Activated CD4-positive, alpha-beta T cell treated with anti-CD3 and anti-CD28 coated beads, Interleukin-2, amount 50 U/mL, for 48 hours (primary cell): ENCODE data around the gene MED29.

Experiments
- DNase-seq, 2 experiments: peaks; one replicate each; pipeline ENCODE4 v3.0.0-alpha.2; 2020

Gene MED29

DNA sequence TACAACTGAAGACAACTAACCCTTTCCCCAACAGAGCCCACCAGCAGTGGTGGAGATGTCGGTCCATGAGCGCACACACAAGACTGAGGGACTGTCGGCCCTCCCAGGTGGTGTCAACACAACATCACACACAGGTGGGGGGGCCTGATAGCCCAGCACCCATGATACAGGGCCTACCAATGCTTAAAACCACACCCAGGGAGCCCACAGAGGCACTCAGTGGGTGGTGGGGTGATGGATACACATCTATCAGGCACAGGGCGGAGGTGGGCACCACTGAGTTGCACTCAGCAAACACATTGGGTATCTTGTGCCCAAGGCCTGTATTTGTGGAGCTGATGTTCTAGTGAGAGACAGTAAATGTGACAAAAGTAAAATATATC is 8.5 kb downstream of the MED29 start:
- DNase-seq: no peak

DNA sequence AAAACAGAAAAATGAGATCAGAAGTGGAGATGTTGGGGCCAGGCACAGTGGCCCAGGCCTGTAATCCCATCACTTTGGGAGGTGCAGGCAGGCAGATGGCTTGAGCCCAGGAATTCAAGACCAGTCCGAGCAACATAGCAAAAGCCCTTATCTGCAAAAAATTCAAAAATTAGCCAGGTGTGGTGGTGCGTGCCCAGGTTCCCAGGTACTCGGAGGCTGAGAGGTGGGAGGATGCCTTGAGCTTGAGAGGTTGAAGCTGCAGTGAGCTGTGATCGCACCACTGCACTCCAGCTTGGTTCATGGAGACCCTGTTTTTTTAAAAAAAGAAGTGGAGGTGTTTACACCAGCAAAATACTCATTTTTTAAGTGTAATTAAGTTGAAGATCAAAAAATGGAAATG is 8.9 kb downstream of the MED29 start:
- no peak for DNase-seq

DNA sequence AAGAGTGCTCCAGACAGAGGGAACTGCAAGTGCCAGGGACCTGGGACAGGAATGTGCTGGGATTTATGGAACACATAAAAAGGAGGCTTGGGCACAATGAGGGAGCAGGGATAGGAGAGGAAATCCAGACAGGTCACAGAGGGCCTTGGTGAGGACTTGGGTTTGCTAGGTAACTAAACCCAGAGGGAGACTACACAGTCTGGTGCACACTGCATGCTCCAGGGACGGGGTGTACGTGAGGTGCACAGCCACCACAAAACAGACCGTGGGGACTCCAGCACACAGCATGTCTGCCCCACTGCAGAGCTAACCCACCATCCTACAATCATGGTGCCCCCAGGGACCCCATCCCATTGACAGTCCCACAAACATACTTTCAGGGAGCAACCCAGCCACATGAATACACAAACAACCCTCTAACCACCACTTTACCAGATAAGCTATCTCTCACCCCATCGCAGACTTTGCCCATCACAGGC is 9.9 kb downstream of the MED29 start:
- DNase-seq: no peak

DNA sequence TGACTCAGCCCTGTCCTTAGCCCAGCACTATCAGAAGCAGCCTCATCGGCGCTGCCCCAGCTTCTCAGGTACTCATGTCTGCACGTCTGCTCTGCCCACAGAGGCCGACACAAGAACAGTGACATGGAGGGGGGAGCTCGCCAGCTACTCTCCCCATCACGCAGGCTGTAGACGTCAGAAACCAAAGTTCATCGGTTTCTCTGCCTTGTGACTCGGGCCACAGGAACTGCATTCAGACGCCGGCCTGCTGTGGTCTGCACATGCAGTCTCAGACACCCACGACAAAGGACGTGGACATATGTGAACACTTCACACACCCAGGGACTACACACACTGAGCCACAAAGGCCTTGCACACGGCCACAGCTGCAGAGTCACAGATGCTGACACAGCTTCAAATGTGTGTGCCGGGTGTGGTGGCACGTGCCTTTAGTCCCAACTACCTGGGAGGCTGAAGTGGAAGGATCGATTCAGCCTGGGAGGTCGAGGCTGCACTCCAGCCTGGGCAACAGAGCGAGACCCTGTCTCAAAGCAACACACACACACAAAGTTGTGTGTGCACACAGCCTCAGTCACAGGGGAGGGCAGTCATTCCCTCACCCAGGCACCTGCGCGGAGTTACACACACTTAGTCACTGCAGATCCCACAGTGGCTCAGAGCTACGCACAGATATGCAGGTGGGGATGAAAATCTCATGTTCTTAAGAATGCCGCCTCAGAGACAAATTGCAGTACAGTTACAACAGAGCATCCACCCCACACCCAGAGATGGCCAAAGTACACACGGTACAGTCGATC is 10.6 kb downstream of the MED29 start:
- peak; percentile 84 to 87 for DNase-seq

DNA sequence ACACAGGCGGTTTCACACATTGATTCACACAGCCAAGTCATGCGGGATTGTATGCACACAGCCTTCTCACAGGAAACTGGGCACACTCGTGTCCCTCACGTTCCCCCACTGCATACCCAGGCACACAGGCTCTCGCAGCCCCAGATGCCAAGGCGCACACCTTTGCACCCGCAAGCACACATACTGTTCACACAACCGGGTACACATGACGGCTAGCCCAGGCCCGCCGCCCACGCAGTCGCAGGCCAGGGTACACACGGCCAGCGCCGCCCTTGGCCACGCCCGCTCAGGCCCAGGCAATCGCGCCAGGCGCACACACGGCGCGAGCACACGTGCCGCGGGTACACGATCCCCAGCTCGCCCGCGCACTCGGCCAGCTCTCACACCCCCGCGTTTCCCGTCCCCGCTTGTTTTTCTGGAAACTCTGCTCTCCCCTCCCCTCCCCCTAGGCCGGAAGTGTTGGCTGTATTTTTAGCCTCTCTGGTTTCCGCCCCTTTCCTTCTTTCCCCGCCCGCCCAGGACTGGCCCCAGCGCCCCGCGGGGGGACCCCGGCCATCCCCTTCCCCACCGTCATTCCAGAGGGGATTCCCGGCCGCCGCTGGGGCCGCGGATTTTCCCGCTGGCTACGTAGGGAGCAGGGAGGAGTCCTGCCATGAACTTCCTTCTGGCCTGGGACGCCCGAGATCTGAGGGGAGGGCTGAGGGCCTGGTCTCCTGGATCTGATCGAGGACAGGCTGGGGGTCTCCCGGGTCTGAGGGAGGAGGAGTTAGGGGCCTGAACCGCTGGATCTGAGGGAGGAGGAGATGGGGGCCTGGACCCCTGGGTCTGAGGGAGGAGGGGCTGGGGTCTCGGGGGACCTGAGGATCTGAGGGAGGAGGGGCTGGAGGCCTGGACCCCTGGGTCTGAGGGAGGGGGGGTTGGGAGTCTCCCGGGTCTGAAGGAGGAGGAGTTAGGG is 11.4 kb downstream of the MED29 start:
- peak; percentile 92 to 93 for DNase-seq

DNA sequence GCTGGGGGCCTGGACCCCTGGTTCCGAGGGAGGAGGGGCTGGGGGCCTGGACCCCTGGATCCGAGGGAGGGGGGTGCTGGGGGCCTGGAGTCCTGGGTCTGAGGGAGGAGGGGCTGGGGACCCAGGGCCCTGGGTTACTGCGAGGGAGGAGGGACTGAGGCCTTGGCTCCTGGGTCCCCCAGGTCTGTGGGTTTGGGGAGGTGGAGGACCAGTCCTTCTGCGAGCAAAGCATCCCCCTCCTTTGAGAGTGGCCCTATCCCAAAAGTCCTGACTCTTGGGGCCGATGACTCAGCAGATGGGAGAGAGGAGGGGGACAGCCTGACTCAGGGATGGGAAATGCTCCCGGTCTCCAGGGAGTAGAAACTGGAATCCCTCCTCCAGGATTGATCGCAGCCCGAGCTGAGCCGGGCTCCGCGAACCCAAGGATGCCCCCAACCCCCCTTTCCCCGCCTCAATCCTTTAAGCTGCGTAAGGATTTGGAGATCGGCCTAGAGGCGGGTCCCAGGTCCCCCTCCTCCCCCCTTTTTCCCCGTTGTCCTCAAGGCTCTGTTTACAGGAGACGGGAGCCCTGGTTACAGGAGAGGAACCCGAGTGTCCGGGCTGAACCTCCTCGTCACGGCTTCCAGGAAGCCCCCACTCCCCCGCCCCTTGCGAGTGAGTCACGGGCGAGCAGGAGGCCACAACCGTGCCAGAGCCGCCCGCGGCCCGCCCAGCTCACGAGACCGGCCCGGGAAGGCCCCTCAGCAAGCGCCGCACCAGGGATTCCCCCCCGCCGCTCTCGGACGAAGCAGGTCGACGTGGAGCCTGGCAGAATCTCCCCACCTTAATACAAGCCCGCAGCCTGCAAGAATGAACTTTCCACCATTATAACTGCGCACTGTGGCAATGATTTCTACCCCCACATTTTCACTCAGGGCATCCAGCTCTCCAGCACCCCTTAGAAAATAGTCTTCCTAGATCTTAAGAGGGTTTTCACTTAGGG is 12.4 kb downstream of the MED29 start:
- peak; percentile 96 to 97 for DNase-seq

DNA sequence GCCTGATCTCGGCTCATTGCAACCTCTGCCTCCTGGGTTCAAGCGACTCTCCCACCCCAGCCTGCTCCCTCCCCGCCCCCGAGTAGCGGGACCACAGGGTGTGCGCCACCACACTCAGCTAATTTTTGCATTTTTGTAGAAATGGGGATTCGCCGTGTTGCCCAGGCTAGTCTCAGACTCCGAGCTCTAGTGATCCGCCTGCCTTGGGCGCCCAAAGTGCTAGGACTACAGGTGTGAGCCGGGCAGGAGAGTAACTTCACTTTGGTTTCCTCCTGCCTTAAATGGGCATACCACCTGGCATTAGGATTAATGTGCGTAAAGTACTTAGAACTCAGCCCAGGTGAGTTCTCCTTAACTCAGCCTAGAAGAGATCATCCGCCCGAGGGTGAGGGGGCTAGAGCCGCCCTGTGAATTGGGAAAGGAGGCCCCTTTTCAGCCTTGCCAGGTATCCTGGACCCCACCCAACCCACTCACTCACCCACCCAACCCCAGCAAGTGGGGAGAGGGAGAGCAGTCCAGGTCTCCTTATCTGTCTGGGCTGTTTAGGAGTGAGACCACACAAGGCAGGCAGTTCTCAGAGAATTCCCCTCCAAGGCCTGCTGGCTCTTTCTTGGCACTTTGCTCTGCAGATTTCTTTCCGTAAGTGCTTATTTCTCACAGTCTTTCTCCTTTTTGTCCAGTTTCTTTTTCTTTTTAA is 14.2 kb downstream of the MED29 start:
- no peak for DNase-seq

DNA sequence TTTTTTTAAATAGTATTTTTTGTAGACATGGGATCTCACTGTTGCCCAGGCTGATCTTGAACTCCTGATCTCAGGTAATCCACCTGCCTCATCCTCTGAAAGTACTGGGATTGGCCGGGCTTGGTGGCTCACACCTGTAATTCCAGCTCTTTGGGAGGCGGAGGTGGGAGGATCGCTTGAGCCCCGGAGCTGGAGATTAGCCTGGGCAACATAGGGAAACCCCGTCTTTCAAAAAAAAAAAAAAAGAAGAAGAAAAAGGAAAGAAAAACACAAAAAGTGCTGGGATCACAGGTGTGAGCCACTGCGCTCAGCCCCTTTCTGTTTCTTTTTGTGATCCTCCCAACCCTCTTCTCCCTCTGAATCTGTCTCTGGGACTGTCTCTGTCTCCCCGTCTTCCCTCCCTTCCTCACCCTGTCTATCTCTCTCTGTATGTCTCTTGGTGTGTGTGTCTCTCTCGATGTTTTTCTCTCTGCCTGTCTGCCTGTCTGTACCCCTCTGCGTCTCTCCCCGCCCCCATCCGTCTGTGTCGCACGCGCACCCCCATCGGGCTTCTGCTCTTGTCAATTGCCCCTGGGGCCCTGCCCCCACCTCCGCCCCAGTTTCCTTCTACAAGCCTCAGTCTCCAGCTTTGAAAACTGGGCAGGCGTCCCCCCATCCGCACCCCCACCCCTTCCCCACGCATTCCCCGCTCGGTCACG is 14.9 kb downstream of the MED29 start:
- peak; percentile 87 to 90 for DNase-seq

DNA sequence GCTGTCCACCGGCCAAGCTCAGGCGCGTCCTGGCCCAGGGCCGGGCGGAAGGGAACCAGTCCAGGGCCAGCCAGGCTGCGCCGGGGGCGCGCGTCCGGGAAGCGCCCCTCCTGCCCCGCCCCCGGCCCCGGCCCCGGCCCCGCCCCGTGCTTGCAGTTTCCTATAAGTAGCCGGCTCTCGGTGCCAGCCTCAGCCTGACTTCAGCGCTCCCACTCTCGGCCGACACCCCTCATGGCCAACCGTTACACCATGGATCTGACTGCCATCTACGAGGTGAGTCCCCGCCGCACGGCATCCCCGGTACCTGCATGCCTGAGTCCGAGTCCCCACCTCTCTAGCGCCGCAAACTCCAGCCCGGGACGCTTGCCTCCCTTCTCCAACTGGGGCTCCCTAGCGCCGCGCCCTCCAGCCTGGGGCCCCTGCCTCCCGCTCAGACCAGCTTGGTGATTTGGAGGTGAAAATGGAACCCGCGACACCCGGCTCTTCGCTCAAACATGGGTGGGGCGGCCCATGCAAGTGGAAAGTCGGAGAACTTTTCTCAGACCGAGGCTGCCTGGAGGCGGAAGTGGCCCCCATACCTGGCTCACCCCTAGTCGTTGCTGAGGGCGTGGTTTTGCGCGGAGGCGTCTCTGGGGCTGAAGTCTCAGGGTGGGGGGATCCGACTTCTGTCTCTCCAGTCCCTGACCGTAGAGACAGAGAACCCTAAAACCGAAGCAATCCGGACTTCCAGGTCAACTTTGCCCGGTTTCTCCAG is 15.7 kb downstream of the MED29 start, which contains the start of gene ZFP36:
Gene ZFP36, plus strand, starts transcription at position 192 of the 754 bp plus-strand sequence. Its CDS starts 58 bp downstream, at position 250.
- DNase-seq: peak; percentile 88 to 89

DNA sequence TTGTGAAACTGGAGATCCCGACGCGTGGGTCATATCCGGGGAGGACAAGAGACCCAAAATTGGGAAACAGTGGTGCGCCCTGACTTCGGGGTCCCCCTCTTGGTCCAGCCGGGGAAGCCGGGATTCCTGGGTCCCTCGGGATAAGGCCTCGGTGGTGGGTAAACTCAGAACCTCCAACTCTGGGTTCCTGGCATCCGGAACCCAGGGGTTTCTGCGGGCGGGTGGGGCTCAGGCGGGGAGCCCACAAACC is 16.2 kb downstream of the MED29 start:
- no peak for DNase-seq

DNA sequence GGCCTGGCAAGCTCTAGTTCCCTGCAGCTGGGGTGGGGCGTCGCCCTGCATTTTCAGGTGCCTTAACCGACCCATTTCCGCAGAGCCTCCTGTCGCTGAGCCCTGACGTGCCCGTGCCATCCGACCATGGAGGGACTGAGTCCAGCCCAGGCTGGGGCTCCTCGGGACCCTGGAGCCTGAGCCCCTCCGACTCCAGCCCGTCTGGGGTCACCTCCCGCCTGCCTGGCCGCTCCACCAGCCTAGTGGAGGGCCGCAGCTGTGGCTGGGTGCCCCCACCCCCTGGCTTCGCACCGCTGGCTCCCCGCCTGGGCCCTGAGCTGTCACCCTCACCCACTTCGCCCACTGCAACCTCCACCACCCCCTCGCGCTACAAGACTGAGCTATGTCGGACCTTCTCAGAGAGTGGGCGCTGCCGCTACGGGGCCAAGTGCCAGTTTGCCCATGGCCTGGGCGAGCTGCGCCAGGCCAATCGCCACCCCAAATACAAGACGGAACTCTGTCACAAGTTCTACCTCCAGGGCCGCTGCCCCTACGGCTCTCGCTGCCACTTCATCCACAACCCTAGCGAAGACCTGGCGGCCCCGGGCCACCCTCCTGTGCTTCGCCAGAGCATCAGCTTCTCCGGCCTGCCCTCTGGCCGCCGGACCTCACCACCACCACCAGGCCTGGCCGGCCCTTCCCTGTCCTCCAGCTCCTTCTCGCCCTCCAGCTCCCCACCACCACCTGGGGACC is 16.6 kb downstream of the MED29 start:
- DNase-seq: peak; percentile 61 to 63

DNA sequence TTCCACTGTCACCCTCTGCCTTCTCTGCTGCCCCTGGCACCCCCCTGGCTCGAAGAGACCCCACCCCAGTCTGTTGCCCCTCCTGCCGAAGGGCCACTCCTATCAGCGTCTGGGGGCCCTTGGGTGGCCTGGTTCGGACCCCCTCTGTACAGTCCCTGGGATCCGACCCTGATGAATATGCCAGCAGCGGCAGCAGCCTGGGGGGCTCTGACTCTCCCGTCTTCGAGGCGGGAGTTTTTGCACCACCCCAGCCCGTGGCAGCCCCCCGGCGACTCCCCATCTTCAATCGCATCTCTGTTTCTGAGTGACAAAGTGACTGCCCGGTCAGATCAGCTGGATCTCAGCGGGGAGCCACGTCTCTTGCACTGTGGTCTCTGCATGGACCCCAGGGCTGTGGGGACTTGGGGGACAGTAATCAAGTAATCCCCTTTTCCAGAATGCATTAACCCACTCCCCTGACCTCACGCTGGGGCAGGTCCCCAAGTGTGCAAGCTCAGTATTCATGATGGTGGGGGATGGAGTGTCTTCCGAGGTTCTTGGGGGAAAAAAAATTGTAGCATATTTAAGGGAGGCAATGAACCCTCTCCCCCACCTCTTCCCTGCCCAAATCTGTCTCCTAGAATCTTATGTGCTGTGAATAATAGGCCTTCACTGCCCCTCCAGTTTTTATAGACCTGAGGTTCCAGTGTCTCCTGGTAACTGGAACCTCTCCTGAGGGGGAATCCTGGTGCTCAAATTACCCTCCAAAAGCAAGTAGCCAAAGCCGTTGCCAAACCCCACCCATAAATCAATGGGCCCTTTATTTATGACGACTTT is 17.4 kb downstream of the MED29 start:
- peak; percentile 19 to 35 for DNase-seq

DNA sequence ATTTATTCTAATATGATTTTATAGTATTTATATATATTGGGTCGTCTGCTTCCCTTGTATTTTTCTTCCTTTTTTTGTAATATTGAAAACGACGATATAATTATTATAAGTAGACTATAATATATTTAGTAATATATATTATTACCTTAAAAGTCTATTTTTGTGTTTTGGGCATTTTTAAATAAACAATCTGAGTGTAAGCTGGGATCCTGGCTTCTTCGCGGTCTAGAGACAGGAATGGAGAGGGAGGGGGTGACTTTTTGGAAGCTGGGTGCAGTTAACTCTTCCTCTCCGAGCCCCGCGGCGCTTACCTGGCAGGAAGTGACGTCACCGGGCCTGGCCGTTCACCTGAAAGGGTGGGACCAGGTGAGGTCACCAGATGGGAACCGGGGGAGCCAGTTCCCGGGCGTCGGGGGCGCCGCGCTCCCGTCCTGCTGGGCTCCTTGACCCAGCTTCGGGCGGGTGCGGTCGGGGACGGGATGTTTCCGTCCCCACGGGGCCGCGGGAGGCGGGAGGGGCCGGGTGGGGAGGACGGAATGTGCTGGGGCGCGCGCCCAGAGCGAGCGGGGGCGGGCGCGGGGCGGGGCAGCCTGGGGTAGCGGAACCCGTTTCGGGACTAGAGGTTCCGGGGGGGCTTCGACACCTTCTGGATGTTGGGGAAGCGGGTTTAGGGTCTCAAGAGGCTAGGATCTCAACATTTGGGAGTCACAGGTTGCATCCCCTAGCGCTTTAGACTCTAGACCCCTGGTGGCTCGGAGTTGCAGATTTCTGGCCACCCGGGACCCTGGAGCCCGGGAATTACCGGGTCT is 18.2 kb downstream of the MED29 start:
- DNase-seq: peak; percentile 83 to 88

DNA sequence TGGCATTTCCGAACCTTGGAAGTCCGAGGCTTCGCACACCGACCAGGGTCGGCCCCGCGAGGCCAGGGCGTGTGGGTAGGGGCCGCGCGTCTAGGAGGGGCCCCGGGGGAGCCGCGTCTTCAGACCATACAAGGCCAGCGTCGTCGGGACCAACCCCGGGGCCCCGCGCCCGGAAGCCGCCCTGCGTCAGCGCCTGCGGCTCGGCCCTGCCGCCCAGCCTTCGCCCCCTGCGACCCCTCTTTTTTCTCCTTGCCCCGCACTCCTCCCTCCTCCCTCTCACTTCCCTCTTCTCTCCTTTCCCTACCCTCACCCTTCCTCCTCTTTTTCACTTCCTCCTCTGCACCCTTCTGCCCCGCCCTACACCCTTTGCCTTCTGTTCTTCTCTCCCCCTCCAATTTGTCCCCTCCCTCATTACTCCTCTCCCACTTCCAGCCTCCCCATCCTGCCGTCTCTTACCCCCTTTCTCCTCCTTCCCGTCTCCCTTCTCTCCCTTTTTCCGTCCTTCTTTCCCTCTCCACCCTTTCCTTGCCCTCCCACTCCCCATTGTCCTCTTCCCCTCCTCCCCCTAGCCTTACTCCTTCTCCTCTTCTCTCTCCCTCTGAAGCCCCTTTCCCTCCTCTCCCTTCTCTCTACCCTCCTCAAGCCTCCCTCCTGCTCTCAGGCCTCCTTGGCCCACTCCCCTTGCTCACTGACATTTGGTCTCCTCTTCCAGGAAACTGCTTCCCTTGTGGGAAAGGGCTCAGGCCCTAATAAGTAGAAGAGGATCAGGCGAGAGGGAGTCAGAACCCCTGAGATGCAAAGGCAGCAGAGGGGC is 19.0 kb downstream of the MED29 start:
- DNase-seq: peak; percentile 68 to 73

DNA sequence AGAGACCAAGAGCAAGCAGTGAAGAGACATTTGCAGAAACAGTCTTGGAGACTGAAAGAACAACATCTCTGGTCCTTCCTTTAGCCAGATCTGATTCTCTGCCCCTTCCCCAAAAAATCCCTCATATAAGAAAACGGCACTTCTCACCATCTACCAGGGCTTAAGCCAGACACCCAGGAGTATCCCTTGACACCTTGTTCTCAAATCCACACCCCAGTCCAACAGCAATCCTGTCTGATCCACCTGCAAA is 19.6 kb downstream of the MED29 start:
- DNase-seq: no peak

DNA sequence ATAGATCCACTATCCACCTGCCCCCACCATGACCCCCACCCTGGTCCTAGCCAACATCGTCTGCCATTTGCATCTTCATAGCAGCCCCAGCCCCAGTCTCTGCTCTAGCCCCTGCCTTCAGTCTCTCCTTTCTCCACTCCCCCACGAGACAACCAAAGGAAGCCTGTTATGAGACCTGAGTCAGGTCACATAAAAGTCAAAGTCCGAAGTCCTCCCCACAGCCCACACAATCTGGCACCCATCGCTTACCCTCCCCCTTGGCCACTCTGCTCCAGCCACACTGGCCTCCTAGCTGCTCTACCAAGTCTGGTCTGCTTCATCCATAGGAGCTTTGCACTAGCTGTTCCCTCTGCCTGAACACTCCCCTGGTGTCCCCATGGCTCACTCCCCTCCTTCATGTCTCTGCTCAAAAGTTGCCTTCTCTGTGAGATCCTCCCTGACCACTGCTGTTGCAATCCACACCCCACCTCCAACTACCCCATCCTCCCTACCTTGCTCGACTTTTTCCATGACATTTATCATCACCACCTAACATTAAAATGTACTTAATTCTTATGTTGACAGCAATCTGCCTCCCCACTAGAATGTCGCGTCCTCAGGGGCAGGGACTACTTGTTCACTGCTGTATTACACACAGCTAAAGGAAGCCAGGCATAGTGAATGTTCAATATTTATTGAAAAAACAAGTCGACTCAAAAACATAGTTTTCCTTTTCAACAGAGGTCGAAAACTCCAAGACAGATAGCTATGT is 20.1 kb downstream of the MED29 start:
- peak; percentile 23 to 31 for DNase-seq

DNA sequence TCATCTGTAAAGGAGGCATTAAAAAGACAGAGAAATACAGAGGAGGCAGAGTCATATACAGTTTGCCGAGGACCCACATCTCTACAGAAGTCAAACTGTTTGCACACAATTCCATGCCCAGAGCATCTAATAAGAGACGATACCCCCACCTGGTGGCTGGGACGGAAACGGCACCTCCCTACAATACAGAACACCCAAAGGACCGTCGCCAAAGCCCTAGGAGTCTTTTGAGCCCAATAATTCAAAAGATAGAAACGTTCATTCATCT is 20.6 kb downstream of the MED29 start:
- DNase-seq: peak; percentile 93 to 95
